Erythroblast (primary cell): Measurements from ENCODE around the gene COL25A1.
"Not testable (repeated sequence)": the region's sequence is repeated elsewhere in the genome, so short reads cannot be mapped to it uniquely, and the experiment has no call there.

Experiments
- DNase-seq, 2 experiments: peaks; one replicate each; lab custom pipeline; 2025; lab: John Stamatoyannopoulos, UW
- GATA1 ChIP-seq: IDR thresholded peaks from 2 replicates; pipeline ENCODE4 v1.6.1; 2011; ENCODE audit warnings: low read depth, mild to moderate bottlenecking, control low read depth, low read length, moderate library complexity
- POLR2A ChIP-seq: IDR thresholded peaks from 2 replicates; pipeline ENCODE4 v1.6.1; 2011; ENCODE audit warnings: mild to moderate bottlenecking, low read length

COL25A1 gene

GRCh38 chr4:109128589-109128988 lies 173.9 kb downstream of the COL25A1 start:
- DNase-seq = no peak
- TF ChIP-seq POLR2A (no peak), GATA1 (no peak)

DNA sequence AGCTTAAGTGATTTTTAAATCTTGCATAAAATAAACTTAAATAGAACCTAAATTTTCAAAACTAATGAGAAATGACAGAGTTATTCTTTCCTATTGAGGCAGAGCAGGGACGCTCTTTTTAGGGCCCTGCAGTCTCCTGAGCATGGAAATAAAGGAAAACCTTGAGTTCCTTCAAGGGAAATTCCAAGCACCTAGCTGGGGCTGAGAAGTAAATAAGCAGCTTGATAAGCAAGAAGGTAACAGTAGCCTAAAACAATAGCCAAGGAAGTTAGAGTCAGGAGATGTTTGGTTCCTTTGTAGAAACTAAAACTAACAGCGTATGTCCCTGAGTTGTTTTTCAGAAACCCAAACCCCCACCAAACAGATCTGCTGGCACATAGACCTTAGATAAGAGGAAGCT lies 174.6 kb downstream of the COL25A1 start:
- no peak for TF ChIP-seq GATA1
- no peak for TF ChIP-seq POLR2A

DNA sequence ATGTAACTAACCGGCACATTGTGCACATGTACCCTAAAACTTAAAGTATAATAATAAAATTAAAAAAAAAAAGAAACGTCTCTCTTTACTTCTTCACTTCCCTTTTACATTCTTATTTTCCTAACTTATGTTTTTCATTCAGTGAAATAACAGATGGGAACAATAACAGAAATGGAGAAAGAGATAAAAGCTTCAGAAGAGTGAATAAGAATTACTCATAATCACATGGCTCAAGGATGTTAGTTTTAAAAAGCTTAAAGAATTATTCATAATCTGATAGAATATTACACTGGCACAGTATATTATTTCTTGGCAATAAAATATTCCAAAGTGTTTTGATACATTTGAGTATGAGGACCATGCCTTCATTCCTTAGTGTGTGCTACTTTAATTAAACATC lies 175.6 kb downstream of the COL25A1 start:
- no peak for DNase-seq
- TF ChIP-seq POLR2A = no peak
- no peak for TF ChIP-seq GATA1

More for the DNA sequence above, 174.6 kb downstream of the COL25A1 start:
- DNase-seq = no peak

GRCh38 chr4:109125084-109125483 lies 177.4 kb downstream of the COL25A1 start:
- no peak for TF ChIP-seq GATA1
- TF ChIP-seq POLR2A = no peak
- DNase-seq = no peak

GRCh38 chr4:109123951-109124350 lies 178.5 kb downstream of the COL25A1 start:
- no peak for TF ChIP-seq GATA1
- no peak for TF ChIP-seq POLR2A
- DNase-seq = no peak

DNA sequence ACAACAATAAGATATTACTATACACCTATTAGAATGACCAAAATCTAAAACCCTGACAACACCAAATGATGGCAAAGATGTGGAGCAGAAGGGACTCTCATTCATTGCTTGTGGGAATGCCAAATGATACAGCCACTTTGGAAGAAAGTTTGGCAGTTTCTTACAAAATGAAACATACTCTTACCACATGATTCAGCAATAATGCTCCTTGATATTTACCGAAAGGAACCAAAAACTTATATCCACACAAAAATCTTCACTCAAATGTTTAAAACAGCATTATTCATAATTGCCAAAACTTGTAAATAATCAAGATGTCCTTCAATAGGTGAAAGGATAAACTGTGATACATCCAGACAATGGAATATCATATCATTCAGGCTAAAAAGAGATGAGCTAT lies 180.9 kb downstream of the COL25A1 start:
- TF ChIP-seq POLR2A (no peak), GATA1 (no peak)
- no peak for DNase-seq

- TF ChIP-seq POLR2A (no peak), GATA1 (no peak)
- no peak for DNase-seq
Observed at GRCh38 chr4:109119852-109120251, 182.6 kb downstream of the COL25A1 start.

GRCh38 chr4:109118635-109119034 lies 183.8 kb downstream of the COL25A1 start:
- no peak for TF ChIP-seq POLR2A
- TF ChIP-seq GATA1 = no peak
- no peak for DNase-seq

DNA sequence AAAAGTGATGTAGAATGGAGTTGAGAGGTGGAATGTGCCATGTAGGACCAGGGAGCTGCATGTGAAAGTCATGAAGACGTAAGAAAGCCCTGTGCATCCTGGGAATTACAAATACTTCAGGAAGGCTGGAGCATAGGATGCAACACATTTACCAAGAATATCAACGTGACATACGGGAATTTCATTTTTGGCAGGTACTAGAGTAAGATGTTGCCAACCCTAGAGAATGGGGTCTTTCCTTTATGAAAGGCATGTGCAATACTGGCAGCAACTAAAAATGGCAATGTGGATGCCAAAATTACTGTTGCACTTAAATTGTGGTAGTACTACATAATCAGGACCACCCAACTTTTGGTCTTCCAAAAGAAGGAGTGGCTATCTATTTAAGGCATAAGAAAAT lies 188.0 kb downstream of the COL25A1 start:
- DNase-seq = no peak
- no peak for TF ChIP-seq POLR2A
- TF ChIP-seq GATA1 = no peak

- no peak for DNase-seq
- TF ChIP-seq POLR2A (no peak), GATA1 (no peak)
Observed at GRCh38 chr4:109113521-109113920, 188.9 kb downstream of the COL25A1 start.

DNA sequence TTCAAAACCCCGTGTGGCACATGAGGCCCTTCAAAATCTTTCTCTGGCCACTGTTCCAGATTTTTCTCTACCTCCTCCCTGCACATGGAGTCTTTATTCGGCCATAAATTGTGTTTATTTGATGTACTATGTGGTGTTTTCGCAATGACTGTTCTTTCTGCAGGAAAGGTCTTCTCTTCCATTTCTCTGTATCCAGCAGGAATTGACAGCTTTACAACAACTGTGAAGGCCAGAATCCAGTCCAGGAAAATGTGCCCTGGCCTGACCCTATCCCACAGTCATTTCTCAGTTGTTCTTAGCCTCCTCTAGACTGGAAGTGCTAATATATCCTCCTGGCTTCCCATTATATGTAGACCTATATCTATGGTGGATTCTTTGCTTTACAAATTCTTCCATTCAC lies 191.4 kb downstream of the COL25A1 start:
- no peak for DNase-seq
- TF ChIP-seq POLR2A (no peak), GATA1 (no peak)

DNA sequence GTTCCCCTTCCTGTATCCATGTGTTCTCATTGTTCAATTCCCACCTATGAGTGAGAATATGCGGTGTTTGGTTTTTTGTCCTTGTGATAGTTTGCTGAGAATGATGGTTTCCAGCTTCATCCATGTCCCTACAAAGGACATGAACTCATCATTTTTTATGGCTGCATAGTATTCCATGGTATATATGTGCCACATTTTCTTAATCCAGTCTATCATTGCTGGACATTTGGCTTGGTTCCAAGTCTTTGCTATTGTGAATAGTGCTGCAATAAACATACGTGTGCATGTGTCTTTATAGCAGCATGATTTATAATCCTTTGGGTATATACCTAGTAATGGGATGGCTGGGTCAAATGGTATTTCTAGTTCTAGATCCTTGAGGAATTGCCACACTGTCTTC lies 194.2 kb downstream of the COL25A1 start:
- DNase-seq = not testable (repeated sequence)

GRCh38 chr4:109094056-109094455 lies 208.4 kb downstream of the COL25A1 start:
- no peak for TF ChIP-seq GATA1
- TF ChIP-seq POLR2A = no peak
- no peak for DNase-seq

GRCh38 chr4:109091727-109092409 lies 210.6 kb downstream of the COL25A1 start:
- TF ChIP-seq GATA1 = no peak
- TF ChIP-seq POLR2A = no peak
- no peak for DNase-seq

DNA sequence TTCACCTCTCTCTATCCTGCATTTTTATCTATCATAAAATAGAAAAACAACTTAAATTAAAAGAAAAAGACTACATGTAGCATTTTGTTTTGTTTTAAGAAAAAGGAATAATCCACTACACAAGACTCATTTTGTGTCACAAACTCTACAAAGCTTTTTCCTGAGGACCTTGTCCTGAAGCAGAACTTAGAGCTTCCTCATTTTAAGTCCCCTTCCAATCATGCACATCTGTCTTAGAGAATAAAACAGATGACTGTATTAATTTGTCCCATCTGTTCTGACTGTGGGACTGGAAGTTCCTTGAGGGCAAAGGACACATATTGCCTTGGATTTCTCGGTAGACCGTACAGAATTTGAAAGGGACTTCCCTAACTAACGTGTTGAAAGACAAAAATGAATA lies 218.5 kb downstream of the COL25A1 start:
- no peak for DNase-seq
- TF ChIP-seq POLR2A (no peak), GATA1 (no peak)

DNA sequence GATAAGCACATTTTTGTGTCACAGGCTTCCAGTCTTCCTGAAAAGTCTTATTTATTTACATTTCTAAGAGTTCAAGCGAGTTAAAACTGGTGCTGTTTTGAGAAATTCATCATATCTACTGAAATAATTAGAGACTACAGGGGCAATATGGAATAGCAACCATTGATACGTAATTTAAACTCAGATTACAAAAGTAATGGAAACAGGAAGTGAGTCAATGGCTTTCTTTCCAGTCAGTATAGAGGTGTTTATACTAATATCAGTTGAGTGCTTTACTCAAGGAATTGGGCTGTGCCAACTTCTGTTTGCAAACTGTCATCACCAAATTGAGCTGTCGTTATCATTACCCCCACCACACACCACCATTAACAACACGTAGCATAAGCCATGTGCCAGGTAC lies 222.7 kb downstream of the COL25A1 start:
- TF ChIP-seq GATA1 (no peak), POLR2A (no peak)
- no peak for DNase-seq
